Mucosa of stomach (tissue), 1 donor: ENCODE results near the gene OR6J1.
"Not testable (repeated sequence)": the region's sequence is repeated elsewhere in the genome, so short reads cannot be mapped to it uniquely, and the experiment has no call there.

Experiments used
- H3K27me3 ChIP-seq: one replicate; pipeline ENCODE4 v1.7.0; 2013; ENCODE audit warnings: mild to moderate bottlenecking, low read length; ENCODE audit not compliant: control insufficient read depth, insufficient read depth
- H3K36me3 ChIP-seq: one replicate; pipeline ENCODE4 v1.7.0; 2013; ENCODE audit warnings: low read length; ENCODE audit not compliant: control insufficient read depth, insufficient read depth
- H3K4me1 ChIP-seq: one replicate; pipeline ENCODE4 v1.7.0; 2013; ENCODE audit warnings: mild to moderate bottlenecking, low read length; ENCODE audit not compliant: control insufficient read depth, insufficient read depth
- H3K4me3 ChIP-seq: one replicate; pipeline ENCODE4 v1.7.0; 2013; ENCODE audit warnings: low read length
- H3K9ac ChIP-seq: one replicate; pipeline ENCODE4 v1.7.0; 2013; ENCODE audit warnings: mild to moderate bottlenecking, low read length, moderate library complexity
- H3K9me3 ChIP-seq: one replicate; pipeline ENCODE4 v1.7.0; 2013; ENCODE audit warnings: mild to moderate bottlenecking, low read length, moderate library complexity; ENCODE audit not compliant: control insufficient read depth
- donor health status: Pancreatic carcinoma.

Gene OR6J1

DNA sequence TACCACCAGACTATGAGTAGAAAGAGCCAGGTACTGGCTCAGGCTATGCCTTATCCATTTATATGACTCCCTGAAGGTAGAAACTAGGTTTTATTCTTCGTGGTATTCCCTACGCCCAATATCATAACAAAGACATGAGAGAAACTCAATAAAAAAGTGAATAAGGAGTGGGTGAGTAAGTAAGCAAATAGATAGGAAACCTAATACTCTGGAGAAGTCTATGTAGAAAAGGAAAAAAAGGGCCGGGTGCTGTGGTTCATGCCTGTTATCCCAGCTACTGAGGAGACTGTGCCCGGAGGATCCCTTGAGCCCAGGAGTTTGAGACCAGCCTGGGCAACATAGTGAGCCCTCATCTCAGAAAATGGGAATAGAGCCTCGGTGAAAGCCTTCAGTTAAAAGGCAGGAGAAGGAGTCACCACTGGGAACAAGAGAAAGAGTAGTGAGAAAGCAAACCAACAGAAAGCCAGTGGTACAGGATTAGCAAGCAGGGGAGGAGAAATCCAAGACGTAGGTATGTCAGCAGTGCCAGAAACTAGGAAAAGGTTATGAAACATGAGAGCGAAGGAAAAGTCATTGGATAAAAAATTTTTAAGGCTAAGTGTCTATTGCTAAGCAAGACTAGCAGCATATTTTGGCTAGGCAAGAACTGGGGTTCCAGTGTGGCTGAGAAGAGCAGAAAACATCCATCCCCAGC lies 6.0 kb upstream of the OR6J1 start:
- no peak overlapping the region for H3K4me3 ChIP-seq
- no peak overlapping the region for H3K9ac ChIP-seq
- H3K9me3 ChIP-seq = no peaks in the 10 kb centered on the region
- no peaks in the 10 kb centered on the region for H3K36me3 ChIP-seq
- H3K27me3 ChIP-seq = no peaks in the 10 kb centered on the region
- no peaks in the 10 kb centered on the region for H3K4me1 ChIP-seq

DNA sequence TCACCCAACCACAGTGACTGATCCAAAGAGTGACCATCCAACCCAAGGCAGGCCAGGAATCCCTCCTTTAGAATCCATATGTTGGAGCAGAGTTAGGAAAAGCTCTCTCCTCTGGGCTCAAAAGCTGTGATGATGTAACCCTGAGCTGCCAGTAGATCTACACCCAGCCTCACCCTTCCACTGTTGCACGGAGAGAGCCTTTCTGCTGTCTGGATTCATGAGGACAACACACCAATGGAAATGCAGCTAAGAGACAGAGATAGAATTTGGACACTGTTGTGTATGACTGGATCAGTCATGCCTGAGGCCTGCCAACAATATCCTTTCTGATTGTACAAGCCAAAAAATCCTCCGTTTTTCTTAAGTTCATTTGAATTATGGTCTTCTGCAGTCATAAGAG lies 4.4 kb upstream of the OR6J1 start:
- Histone ChIP-seq H3K36me3 (no peaks in the 10 kb centered on the region), H3K27me3 (no peaks in the 10 kb centered on the region), H3K9ac (no peak overlapping the region), H3K4me1 (peaks cover 6% of the 10 kb centered on the region), H3K9me3 (no peaks in the 10 kb centered on the region), H3K4me3 (no peak overlapping the region)

DNA sequence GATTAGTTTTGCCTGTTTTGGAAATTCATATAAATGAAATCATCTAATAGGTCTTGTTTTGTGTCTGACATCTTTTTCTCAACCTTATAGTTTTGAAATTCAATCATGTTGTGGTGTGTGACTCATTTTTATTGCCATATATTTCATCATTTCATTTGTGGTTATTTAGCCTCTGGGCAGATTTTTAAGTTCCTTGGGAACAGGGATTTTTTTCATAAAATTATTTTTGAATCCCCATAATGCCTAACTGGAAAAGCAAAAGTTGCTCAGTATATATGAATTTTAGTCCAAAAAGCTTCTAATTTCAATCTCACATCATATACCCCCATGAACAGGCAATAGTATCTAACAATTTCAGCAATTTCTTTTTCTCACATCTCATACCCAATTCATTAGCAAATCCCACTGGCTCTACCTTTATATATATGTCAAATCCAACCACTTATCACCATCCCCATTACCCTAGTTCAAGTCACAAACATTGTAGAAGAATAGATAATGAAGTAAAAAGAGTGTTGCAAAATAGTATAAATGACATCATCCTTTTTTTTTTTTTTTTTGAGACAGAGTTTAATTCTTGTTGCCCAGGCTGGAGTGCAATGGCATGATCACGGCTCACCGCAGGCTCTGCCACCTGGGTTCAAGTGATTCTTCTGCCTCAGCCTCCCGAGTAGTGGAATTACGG lies 2.6 kb upstream of the OR6J1 start:
- peaks cover 6% of the 10 kb centered on the region for H3K4me1 ChIP-seq
- no peaks in the 10 kb centered on the region for H3K9me3 ChIP-seq
- no peaks in the 10 kb centered on the region for H3K27me3 ChIP-seq
- no peak overlapping the region for H3K9ac ChIP-seq
- H3K4me3 ChIP-seq = no peak overlapping the region
- H3K36me3 ChIP-seq = no peaks in the 10 kb centered on the region

DNA sequence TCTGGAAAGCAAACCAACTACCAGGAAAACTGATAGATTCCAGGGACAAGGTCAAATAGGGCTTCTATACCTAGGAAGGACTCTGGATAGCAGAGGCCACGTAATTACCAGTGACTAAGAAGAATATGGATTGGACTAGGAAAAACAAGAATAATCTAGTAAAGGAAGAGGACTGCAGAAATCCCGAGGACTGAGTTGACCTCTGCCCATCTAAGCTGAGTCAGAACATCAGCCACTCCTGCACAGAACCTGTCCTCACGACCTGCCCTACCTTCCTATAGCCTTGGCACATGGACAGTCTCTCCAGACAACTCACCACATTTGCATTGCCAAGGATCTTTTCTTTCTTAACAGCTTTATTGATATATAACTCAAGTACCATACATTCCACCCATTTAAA lies 2.3 kb downstream of the OR6J1 start:
- peaks cover 6% of the 10 kb centered on the region for H3K4me1 ChIP-seq
- no peak overlapping the region for H3K4me3 ChIP-seq
- H3K9ac ChIP-seq = no peak overlapping the region
- no peaks in the 10 kb centered on the region for H3K36me3 ChIP-seq
- H3K9me3 ChIP-seq = no peaks in the 10 kb centered on the region
- no peaks in the 10 kb centered on the region for H3K27me3 ChIP-seq

DNA sequence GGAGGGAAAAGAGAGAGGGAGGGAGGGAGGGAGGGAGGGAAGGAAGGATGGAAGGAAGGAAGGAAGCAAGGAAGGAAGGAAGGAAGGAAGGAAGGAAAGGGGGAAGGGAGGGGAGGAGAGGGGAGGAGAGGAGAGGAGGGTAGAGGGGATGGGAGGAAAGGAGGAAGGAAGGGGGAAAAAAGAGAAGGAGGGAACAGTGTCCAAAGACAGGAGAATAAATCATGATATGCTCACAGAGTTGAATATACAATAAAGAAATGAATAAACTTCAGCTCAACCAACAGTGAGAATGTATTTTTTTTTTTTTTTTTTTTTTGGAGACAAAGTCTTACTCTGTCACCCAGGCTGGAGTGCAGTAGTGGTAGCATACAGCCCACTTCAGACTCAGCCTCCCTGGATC lies 4.0 kb downstream of the OR6J1 start:
- Histone ChIP-seq H3K9me3 (no peaks in the 10 kb centered on the region), H3K36me3 (no peaks in the 10 kb centered on the region), H3K4me3 (no peak overlapping the region), H3K27me3 (no peaks in the 10 kb centered on the region), H3K9ac (no peak overlapping the region), H3K4me1 (peaks cover 6% of the 10 kb centered on the region)

DNA sequence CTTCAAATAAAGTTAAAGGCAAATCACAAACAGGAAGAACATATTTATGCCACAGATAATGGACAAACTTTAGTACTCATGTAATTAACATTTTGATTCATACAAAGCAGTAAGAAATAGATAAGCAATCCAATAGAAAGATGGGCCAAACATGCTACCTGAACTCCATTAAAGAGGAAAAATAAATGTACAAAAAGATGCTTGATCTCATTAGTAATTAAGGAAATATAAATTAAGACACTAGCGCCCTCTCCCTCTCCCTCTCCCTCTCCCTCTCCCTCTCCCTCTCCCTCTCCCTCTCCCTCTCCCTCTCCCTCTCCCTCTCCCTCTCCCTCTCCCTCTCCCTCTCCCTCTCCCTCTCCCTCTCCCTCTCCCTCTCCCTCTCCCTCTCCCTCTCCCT lies 8.2 kb downstream of the OR6J1 start:
- H3K36me3 ChIP-seq, H3K27me3 ChIP-seq, H3K4me1 ChIP-seq, H3K9ac ChIP-seq, H3K4me3 ChIP-seq, H3K9me3 ChIP-seq: not testable (repeated sequence)

DNA sequence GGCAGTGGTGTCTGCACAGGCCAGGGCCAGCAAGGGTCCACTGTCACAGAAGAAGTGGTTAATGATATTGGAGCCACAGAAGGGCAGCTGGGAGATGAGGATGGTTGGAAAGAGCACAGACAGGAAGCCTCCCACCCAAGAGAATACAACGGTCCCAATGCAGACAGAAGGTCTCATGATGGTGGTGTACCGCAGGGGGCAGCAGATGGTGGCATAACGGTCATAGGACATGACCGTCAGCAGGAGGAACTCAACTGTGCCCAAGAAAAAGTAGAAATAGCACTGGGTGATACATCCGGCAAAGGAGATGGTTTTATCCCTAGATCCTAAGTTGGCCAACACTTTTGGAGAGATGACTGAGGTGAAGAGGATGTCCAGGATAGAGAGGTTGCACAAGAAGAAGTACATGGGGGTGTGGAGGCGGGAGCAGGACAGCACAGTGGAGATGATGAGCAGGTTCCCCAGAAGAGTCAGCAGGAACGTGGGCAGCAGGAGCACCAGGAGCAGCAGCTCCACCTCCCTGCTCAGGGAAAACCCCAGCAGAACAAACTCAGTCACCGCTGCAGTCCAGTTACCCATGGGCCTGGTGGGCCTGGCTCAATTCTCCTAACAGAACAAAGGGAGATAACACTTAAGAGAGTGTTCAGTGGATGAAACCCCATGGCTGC lies 9.8 kb downstream of the OR6J1 start:
- Histone ChIP-seq H3K36me3 (no peaks in the 10 kb centered on the region), H3K27me3 (no peaks in the 10 kb centered on the region), H3K9me3 (no peaks in the 10 kb centered on the region), H3K4me1 (no peaks in the 10 kb centered on the region), H3K9ac (no peak overlapping the region), H3K4me3 (no peak overlapping the region)

DNA sequence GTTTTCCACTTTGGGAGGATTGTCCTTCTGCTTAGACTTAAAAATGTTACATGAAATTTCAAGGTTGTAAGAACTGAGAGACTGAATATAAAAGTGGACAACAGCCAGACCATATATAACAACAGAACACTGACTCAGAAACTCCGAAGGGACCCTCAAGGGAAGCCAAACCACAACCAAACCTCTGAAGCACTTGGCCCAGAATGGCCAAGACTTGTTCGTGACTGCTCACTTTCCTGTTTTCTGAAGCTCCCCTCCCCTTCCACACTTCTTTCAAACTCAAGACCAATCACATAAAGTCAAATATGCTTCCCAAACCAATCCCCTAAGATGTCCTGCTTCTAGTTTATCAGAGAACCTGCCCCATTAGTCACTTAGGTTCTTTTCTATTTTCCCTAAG lies 13.7 kb downstream of the OR6J1 start:
- no peak overlapping the region for H3K9ac ChIP-seq
- no peaks in the 10 kb centered on the region for H3K4me1 ChIP-seq
- no peaks in the 10 kb centered on the region for H3K36me3 ChIP-seq
- no peaks in the 10 kb centered on the region for H3K27me3 ChIP-seq
- no peaks in the 10 kb centered on the region for H3K9me3 ChIP-seq
- H3K4me3 ChIP-seq = no peak overlapping the region

DNA sequence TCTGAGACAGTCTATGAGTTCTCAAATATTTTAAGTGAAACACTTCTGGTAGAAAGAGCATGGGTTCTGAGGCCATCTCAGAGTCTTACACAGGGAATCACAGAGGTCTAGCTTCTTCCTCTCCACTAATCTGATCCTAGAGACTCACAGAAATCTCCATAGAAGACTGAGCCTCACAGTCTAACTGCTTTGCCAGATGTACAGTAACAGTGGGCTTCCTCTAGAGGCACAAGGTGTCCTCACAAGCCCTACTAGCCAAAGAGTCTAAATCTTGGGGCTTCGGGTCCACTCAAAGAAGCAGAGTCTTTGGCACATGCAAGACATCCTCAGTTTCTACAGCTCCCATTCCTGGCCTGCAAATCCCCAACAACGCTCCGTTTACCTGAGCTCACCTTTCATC lies 14.1 kb downstream of the OR6J1 start:
- no peaks in the 10 kb centered on the region for H3K9me3 ChIP-seq
- no peaks in the 10 kb centered on the region for H3K4me1 ChIP-seq
- no peaks in the 10 kb centered on the region for H3K36me3 ChIP-seq
- H3K4me3 ChIP-seq = no peak overlapping the region
- H3K9ac ChIP-seq = no peak overlapping the region
- no peaks in the 10 kb centered on the region for H3K27me3 ChIP-seq

DNA sequence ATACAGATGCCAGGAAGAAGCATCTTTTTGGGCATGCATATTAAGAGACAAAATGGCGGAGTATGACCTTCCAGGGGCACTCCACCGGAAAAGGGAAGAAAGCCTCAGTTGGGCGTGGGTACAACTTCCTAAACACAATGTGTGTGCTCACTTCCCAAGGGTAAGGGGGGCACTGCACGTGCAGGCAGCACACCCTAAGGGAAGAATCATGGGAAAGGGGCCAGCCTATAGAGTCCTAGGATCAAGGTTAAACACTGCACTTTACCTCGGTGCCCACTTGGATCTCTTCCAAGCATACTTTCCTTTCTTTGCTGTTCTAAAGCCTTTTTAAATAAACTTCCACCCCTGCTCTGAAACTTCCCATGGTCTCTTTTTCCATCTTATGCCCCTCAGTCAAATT lies 14.8 kb downstream of the OR6J1 start:
- Histone ChIP-seq H3K9me3 (no peaks in the 10 kb centered on the region), H3K4me1 (no peaks in the 10 kb centered on the region), H3K4me3 (no peak overlapping the region), H3K36me3 (no peaks in the 10 kb centered on the region), H3K9ac (no peak overlapping the region), H3K27me3 (no peaks in the 10 kb centered on the region)

DNA sequence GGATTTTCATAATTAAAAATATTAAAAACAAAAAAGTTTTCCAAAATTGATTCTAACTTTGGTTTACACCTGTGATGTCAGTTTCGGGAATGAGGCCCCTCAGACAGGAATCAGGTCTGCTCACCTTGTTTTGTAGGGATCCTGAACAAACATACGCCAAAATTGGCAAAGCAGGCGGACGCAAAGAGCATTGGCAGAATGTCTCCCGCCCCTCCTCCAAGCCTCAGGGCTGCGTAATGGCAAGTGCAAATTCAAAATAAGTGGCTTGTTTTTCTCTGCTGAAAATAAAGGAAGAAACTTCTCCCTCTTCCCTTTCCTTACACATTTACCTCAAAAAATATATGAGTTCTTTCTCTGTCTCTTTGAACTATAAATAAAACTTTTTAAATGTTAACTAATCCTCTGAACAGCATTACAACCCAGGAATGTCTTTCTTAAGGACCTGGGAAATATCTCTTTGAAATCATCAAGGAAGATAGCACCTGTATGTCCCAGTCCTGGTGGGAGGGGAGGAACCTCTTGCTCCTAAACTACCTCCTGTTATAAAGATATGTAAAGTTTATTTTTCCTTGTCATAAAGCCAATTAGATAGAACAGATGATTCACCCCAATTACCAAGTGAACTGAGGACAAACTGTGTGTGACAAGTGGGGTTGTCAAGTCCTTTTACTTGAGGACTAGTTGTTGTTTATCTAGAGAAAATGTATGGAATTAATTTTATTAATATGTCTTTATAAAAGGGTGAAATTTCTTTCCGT lies 16.5 kb downstream of the OR6J1 start:
- Histone ChIP-seq H3K9ac (no peak overlapping the region), H3K4me1 (no peaks in the 10 kb centered on the region), H3K9me3 (no peaks in the 10 kb centered on the region), H3K4me3 (no peak overlapping the region), H3K27me3 (no peaks in the 10 kb centered on the region), H3K36me3 (no peaks in the 10 kb centered on the region)

DNA sequence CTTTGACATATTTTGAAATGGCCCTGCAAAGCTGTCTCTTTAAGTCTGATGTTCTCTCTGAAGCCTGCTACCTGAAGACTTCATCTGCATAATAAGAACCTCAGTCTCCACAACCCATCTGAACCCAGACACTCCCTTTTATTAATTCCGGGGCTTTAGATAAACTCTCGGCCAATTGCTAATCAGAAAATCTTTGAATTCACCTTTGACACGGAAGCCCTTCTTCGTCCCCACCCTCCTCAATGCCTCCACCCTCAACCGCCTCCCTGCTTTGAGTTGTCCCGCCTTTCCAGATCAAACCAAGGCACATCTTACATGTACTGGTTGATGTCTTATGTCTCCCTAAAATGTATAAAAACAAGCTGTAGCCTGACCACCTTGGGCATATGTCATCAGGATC lies 17.6 kb downstream of the OR6J1 start:
- no peaks in the 10 kb centered on the region for H3K36me3 ChIP-seq
- H3K9me3 ChIP-seq = no peaks in the 10 kb centered on the region
- H3K4me3 ChIP-seq = no peak overlapping the region

More for the DNA sequence above, 17.6 kb downstream of the OR6J1 start:
- no peaks in the 10 kb centered on the region for H3K4me1 ChIP-seq
- no peaks in the 10 kb centered on the region for H3K27me3 ChIP-seq
- H3K9ac ChIP-seq = no peak overlapping the region
